Skeletal muscle cell (primary cell): ENCODE measurements around the gene GUK1.
A peak's percentile ranks its signal among the peaks of the same experiment; 100 is the strongest.

ENCODE experiments used
- DNase-seq: peaks from one replicate; pipeline ENCODE4 v3.0.0-alpha.2; 2010; ENCODE audit warnings: low read depth
- H3K4me3 ChIP-seq: 2 replicates; pipeline ENCODE4 v1.5.1; 2011; ENCODE audit warnings: low read depth, mild to moderate bottlenecking, control low read depth, low read length, moderate library complexity

Gene GUK1

DNA sequence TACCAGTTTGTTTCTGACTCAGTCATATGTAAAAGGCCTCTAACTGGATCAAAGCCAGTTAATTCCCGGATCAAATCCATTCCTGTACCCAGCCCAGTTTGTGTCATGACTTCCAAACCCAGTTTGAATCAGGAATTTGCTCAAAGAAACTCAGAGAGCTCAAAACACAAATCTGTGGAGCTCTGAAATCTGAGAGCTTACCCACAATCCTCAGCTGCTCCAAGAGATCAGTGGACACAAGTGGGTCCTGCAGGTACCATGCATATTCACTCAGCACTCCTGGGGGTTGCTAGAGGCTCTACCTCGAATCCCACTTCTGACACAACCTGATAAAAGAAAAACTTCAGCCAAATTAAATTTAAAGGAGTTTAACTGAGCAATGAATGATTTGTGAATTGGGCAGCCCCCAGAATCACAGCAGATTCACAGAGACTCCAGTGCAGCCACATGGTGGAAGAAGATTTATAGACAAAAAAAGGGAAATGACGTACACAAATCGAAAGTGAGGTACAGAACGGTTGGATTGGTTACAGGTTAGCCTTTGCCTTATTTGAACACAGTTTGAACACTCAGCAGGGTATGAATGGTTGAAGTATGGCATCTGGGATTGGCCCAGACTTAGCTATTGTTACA lies 19.1 kb upstream of the GUK1 start:
- DNase-seq, result no peak
- H3K4me3 ChIP-seq, result no peak overlapping the region

DNA sequence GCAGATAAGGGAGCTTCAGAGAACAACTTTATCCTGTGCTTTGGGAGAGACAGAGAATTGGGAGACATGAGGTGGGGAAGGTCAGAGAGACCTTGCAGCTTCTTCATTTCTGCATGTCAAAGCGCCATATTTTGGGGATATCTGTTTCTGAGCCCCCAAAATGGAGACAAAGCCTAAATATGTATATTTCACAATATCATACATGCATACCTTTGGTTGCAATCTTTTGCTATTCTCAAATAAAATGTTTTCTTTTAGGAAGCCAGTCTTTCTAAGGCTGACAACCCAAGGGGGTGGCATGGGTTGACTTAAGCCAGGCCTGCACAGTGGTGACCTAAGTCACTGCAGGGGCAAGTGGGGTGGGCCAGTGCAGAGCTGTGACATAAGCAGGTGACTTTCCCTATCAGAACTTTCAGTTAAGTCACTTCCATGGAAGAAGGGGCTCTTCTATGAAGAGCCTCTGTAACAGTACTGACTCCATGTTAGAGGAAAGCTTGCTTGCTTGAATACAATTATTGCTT lies 17.1 kb upstream of the GUK1 start:
- H3K4me3 ChIP-seq, result no peak overlapping the region
- DNase-seq, result no peak

DNA sequence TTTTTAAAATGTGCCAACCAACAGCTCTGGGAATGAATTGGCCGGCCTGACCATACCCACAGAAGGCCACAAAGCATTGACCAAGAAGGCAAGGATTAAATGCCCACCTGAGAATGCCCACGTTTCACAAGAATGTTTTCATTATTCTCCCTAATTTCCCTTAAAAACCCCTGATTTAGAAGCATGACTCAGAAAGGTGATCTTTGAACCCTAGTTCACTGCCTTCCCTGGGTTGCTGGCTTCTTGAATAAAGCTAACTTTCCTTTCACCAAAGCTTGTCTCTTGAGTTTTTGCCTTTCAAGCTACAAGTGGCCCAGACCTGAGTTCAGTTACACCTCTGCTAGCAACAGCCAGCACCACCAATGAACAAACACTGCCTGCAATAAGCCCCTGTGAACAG lies 16.6 kb upstream of the GUK1 start:
- no peak for DNase-seq
- no peak overlapping the region for H3K4me3 ChIP-seq

DNA sequence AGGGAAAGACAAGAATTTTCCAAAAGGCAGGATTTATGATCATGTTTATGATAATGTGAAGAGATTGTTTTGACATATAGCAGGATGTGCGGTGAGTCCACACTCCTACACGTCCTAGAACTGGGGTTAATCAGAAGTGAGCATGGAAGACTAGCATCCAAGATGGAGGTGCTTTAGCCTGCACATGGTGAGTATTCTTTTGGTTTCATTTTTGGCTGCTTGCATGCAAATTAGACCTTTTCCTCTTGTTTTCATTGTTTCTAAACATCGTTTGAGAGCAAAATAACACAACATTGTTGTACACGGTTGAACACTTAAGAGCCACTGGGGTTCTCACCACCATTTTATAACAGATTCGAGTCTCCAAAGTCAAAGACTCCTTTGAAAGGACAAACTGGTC lies 14.9 kb upstream of the GUK1 start:
- no peak overlapping the region for H3K4me3 ChIP-seq
- DNase-seq, result no peak

DNA sequence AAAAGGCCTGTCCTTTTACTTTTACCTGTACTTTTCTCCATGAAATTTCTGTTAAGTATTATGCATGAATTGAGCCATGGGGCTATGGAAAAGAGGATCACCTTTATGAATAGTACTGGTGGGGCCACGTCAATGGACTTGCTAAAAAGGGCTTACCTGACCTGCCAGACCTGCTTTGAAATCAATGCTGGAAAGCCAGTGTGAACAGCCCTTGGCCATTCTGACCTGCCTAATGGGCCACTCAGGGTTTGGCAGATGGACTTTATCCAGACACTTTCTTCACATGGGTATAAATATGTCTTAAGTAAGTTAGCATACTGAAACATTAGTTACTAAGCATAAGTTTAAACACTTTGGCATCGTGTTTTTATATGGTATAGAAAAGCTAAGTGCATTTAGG lies 8.3 kb upstream of the GUK1 start:
- no peak overlapping the region for H3K4me3 ChIP-seq
- DNase-seq, result no peak

DNA sequence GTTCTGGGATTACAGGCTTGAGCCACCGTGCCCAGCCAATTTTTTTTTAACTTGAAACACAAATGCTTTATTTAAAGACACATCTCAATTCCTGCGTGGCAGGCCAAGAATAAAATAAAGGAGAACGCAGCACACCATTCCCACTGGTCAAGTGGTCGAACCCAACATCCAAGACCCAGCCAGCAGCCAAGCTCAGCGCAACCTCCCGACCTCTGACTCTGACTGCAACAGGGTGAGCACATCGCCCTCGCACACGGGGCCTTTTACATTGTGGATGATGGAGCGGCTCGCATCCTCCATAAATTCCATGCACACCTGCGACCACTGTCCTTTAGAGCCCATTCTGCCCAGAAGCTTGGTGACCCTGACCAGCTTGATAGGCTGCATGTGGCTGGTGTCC lies 5.5 kb upstream of the GUK1 start:
- DNase-seq, result no peak
- no peak overlapping the region for H3K4me3 ChIP-seq

DNA sequence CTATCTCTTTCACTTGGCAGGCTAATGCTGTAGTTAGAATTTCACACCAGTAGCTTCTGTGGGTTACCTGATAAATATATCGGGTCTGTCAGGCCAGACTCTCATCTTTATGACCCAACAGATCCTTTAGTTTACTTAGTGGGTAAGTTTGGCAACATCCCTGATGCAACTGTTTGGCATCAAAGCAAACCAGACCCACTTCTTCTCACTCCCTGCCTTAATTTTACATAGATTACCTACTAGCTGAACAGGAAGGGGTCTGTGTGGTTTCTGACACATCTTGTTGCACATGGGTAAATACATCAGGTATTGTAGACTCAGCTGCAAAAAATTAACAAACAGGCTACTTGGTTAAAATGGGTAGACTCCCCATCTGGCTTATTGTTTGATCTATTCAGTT lies 3.2 kb upstream of the GUK1 start:
- DNase-seq, result no peak
- no peak overlapping the region for H3K4me3 ChIP-seq

DNA sequence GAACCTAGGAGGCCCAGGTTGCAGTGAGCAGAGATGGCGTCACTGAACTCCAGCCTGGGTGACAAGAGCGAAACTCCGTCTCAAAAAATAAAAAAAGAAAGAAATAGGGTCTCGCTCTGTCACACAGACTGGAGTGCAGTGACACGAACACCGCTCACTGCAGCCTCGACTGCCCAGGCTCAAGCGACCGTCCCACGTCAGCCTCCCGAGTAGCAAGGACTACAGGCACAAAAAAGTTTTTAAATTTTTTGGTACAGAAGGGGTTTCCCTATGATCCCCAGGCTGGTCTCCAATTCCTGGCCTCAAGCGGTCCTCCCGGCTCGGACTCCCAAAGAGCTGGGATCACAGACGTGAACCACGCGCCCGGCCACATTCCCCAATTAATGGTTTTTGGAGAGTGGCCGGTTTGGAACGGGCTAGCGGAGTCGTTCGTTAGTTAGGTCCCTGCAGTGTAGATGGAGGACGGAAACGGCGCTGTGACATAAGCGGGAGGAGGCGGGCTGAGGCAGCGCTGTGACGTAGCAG lies 611 bp upstream of the GUK1 start:
- peak overlapping the region; percentile 96 for H3K4me3 ChIP-seq
- no peak for DNase-seq

DNA sequence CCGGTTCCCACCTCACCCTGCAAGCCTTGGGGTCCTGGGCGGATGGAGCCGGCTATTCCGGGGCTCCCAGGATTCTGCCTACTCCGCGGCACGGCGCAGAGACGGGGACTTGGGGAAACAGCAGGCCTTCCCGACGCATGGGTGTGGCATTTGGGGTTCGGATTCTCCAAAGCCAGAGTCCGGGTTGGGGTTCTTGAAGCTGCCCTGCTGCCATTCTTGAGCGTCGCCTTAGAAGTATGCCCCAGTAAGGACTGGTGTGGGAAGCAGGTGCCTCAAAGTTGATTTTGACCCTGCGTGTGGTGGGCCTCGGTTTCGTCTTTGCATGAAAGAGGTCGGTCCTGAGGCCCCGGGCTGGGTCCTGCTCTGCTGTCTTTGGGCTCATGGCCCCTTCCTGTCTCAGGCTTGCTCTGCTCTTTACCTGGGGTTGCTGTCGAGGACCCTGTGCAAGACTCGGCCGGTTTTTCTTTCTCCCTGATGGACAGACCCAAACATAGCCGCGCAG lies 696 bp downstream of the GUK1 start:
- peak overlapping the region; percentile 96 for H3K4me3 ChIP-seq
- DNase-seq, result no peak

DNA sequence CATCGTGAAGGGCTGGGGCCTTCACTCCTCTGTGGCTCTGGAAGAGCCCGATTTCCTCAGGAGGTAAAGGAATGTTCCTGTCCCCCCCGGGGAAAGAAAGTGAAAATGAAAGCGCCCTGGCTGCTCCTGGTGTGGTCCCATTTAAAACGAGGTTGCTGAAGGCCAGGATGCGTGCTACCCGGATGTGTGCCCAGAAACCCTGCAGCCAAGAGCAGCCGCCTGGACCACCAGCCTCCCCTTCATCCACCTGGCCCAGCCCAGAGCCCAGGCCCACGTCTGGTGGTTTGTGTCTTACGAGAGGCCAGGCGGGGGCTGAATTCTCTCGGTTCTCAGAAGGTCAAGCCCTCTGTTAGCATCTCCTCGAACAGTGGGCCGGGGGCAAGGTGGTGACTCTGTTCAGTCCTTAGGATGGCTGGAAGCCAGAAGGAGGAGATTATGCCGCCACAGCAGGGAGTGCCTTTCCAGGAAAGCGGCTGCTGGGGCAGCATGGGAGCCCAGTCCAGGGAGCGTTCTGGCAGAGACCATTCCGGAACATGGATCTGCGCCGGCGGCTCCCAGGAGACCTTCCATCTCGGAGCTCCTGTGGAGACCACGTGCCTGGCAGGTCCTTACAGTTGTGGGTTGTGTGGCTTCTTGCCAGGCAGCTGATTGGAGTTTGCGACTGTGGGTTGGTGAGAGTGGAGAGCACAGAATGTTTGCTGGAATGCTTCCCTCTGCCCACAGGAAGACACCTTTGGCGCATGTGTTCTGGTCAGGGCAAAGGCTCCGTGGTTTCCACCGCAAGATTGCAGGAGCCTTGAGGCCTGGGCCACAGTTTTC lies 1.4 kb downstream of the GUK1 start:
- DNase-seq, result no peak
- peak overlapping the region; percentile 96 for H3K4me3 ChIP-seq

DNA sequence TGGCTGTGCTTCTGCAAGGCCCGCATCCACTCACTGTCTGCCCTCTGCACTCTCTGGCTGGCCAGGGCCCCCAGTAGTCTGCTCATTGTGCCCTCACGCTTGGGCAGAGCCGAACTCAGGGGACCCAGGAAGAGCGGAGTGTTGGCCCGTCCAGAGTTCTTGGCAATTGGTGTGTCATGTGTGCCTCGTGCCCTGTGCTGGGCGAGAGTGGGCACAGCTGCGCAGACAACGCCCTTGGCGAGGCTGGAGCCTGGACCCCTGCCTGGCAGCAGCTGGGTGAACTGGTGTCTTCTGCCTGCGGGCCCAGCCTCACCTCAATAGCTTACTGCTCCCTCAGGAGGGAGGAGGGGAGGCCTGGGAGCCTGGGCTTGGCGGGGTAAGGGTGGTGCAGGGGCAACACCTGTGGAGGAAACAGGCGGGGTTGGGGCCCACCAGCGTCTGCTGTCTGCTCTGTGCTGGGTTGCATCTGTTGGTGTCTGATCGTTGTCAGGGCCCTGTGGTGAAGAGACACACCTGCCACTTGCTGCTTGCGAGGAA lies 2.1 kb downstream of the GUK1 start:
- DNase-seq, result no peak
- peak overlapping the region; percentile 96 for H3K4me3 ChIP-seq

DNA sequence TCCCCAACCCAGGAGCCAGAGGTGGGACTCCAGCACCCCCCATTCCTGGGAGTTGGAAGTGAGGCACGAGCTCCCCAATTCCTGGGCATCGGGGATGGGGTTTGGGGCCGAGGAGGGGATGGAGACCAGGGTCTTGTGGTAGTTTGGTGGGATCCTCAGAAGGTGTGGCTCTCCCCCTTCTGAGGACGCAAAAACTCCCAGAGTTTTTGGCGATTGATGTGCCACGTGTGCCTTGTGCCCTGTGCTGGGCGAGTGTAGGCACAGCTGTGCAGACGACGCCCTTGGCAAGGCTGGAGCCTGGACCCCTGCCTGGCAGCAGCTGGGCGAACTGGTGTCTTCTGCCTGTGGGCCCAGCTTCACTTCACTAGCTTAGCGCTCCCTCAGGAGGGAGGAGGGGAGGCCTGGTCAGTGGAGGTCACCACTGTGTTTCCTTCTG lies 2.6 kb downstream of the GUK1 start:
- no peak overlapping the region for H3K4me3 ChIP-seq
- no peak for DNase-seq

DNA sequence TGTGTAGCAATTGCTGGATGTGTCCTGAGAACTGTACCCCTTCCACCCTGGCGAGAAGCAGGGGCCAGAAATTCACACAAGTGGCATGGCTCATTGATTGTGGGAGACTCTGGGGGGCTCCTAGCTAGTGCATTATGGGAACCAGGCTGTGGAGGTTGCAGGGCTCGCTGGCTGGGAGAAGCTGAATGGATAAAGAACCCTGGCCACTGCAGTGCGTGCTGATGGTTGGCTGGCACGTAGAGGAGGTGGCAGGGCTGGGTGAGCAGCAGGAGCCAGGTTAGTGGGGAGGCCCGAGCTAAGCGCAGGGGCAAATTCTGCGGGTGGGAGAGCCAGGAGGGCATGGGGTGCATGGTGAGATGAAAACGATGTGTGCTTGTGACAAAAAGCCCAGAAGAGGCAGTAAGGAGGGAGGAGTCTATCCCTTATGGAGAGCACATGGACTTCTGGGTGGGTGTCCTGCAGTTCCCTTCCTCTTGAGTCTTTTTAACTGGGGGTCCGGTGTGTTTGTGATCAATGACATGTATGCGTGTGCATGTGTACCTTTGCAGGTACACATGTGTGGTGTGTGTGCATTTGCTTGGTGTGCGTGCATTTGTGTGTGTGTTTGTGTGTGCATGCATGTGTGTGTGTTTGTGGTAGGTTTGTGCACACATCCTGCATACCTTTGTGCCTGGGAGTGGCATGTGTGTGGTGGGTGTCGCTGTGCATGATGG lies 3.6 kb downstream of the GUK1 start:
- H3K4me3 ChIP-seq, result no peak overlapping the region
- DNase-seq, result no peak

DNA sequence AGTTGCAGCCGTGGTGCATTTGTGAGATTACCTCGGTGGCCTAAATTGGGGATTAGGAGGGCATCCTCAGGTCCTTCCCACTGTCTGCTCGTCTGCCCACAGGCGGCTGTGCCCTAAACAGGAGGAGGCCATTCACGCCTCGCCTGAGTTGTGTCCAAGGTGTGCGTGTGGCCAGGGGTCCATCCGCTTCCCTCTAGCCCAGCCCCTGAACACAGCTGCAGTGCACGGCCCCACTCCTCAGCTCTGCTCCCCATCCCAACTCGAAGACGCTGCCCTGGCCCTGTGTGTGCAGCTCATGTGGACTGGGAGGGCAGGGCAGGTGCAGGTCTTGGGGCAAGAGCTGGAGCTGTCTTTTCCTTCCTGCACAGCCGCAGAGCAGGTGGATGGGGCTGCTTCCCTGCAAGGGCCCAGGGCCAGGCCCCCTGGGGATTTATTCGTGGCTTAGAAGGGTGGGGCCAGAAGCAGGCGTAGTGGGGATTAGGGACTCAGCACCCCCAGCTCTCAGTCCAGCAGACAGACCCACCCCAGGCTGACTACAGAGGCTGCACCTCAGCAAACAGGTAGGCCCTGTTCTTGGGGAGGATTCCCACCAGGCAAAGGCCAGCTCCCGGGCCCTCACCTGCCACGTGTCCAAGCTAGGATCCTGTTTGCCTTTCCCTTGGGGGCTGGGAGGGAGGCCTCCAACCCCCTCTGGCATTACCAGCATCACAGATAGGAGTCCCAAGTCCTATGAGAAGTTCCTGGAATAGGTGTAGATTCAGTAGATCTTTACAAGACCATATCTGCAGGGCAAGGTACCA lies 4.3 kb downstream of the GUK1 start:
- no peak overlapping the region for H3K4me3 ChIP-seq
- no peak for DNase-seq

DNA sequence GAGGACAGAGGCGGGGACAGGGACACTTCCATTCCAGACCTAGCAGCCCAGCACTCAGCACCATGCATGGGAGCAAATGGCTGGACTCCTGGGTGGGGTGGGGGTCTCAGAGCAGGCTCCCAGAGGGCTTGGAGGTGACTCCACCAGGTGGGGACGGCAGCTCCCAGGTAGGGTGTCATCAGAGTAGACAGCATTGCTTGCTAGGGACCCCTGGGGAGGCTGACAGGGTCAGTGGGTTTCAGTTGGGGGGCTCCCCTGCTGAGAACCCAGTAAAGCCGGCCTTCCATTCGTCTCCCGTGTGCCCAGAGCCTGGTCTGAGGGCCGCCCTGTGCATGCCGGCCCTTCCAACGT lies 4.9 kb downstream of the GUK1 start:
- H3K4me3 ChIP-seq, result no peak overlapping the region
- no peak for DNase-seq

DNA sequence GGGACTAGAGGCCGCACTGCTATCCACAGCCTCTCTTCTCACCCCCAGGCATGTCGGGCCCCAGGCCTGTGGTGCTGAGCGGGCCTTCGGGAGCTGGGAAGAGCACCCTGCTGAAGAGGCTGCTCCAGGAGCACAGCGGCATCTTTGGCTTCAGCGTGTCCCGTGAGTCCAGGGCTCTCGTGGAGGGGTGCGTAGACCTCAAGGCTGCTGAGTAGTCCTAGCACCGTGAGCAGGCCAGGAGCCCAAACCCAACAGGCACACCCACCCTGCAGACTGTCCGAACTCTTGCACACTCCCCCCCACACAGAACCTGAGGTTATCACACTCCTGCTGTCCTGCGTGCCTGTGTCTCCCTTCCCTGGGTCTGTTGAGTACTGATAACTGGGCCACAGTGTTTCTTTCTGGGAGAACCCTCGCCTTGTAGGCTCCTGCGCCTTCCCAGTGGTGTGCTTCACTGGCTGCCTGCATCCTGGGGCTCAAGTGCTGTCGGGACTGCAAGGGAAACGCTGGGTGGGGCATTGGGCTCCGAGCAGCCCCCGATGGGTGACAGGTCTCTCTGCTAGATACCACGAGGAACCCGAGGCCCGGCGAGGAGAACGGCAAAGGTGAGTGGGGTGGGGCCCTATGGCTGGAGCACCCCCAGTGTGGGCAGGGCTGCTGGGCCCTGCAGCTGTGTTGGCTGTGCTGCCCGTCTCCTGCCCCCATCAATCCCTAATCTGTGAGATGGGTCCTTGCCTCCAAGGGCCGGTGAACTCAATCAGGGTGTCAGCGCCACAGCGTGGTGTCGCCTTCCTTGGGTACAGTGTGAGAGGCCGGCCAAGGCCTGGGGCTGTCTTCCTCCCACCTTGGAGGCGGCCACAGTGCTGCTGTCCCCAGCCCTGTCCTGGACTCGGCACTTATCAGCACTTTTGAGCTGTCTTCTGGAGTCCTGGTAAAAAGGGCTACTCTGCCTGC lies 5.7 kb downstream of the GUK1 start:
- no peak overlapping the region for H3K4me3 ChIP-seq
- DNase-seq, result no peak

DNA sequence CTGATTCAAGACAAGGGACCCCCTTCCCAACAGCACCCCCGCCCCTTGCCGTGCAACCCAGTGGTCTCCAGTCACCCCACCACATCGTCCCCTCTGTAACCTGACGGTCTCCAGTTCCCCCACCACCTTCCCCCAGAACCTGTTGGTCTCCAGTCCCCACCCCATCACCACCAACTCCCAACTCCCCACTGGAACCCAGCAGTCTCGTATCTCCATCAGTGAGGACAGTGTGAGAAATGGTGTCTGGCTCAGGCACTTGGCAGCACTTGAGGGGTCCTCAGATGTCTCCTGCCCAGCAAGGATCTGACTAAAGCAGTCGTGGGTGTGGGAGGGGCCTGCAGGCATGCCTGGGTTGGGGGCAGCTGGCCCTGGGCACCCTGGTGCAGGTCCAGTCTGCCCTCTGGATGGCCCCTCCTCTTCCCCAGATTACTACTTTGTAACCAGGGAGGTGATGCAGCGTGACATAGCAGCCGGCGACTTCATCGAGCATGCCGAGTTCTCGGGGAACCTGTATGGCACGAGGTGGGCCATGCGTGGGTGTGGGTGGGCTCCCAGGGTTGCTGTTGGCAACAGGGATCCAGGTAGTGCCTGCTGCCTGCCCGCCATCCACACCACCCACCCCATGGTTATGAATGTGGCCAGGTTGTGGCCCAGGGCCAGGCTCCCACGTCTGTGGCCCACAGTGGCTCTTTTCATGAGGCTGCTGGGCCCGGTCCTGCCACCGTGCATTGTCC lies 6.5 kb downstream of the GUK1 start:
- no peak for DNase-seq
- H3K4me3 ChIP-seq, result no peak overlapping the region
